ENCODE measurements around the gene PRKCB. TPM values are rescaled to one million over a fixed set of nuclear protein-coding genes. Genes with fewer than 3 reads are reported as not detected.

The PRKCB gene
- total and polyA plus RNA-seq, 2 of the 8 experiments (the other 6 are each of a cell fraction or from before 2014, with no cell fraction given) = 7.1 to 12.1 TPM

GRCh38 chr16:24218299-24218698, 382.5 kb downstream of the PRKCB start:
- Histone ChIP-seq H3K14ac (ENCODE audit: insufficient read length) (no peak overlapping the region), H2BK5ac (ENCODE audit: low read depth, low read length) (no peak overlapping the region), H3K27me3 (replicated peaks in 1 of 4; ENCODE audit: control insufficient read depth in 3 of 4, extremely low read depth in 1 of 4, insufficient read depth in 3 of 4, low read length in 3 of 4) (no peaks in the 10 kb centered on the region; a peak in 1 of 7 replicates), H3K9me3 (ENCODE audit: insufficient read depth in 2 of 2, low read depth in 1 of 2, low read length in 1 of 2) (no peaks in the 10 kb centered on the region), H3K79me2 (ENCODE audit: control insufficient read depth in 1 of 2, insufficient read depth in 2 of 2, low read length in 2 of 2) (no peaks in the 10 kb centered on the region), H3K4me3 (ENCODE audit: extremely low read depth in 1 of 4, insufficient read depth in 2 of 4, low read depth in 3 of 4, low read length in 4 of 4) (no peak overlapping the region), H2BK15ac (ENCODE audit: low read length) (no peak overlapping the region), H2BK20ac (ENCODE audit: low read length) (0 out of 2 replicates have a peak overlapping the region, but pooled peaks have one; percentile 40), H3K4me1 (replicated peaks in 1 of 4; ENCODE audit: control insufficient read depth in 3 of 4, insufficient read depth in 4 of 4, low read length in 3 of 4) (peaks cover 0 to 2% (median 0%) of the 10 kb centered on the region in 4 experiments; a peak in 1 of 7 replicates), H2AFZ (ENCODE audit: low read length) (no peak overlapping the region), H3K4ac (replicated peaks; ENCODE audit: insufficient read length, low read depth, low read length) (no peak overlapping the region), H3K9ac (replicated peaks in 1 of 4; ENCODE audit: extremely low read depth in 1 of 4, low read depth in 3 of 4, low read length in 3 of 4) (no peak overlapping the region), H2BK12ac (ENCODE audit: low read depth, low read length) (no peak overlapping the region), H3K36me3 (ENCODE audit: control insufficient read depth in 2 of 4, insufficient read depth in 4 of 4, low read length in 3 of 4) (no peaks in the 10 kb centered on the region), H3K23me2 (ENCODE audit: low read depth, low read length) (no peaks in the 10 kb centered on the region), H3K56ac (replicated peaks; ENCODE audit: insufficient read length, low read depth, low read length) (no peak overlapping the region), H4K8ac (ENCODE audit: extremely low read depth, insufficient read depth, low read length) (no peak overlapping the region), H3K18ac (ENCODE audit: extremely low read depth, low read length) (no peak overlapping the region), H4K91ac (replicated peaks; ENCODE audit: insufficient read length, low read length) (no peak overlapping the region), H3K79me1 (ENCODE audit: low read depth, low read length) (no peaks in the 10 kb centered on the region), H3K4me2 (ENCODE audit: insufficient read depth in 1 of 2, low read depth in 2 of 2, low read length in 2 of 2) (no peak overlapping the region), H2BK120ac (replicated peaks; ENCODE audit: low read depth, low read length) (no peak overlapping the region), H3K27ac (ENCODE audit: low read depth, low read length) (no peak overlapping the region), H3K23ac (ENCODE audit: insufficient read length) (no peak overlapping the region), H2AK5ac (ENCODE audit: low read depth, low read length) (no peak overlapping the region), H4K20me1 (replicated peaks in 1 of 2; ENCODE audit: control insufficient read depth in 1 of 2, insufficient read depth in 2 of 2, low read length in 2 of 2) (no peaks in the 10 kb centered on the region), H4K5ac (ENCODE audit: insufficient read length, low read depth, low read length) (no peak overlapping the region)
- DNase-seq (ENCODE audit: low read depth in 1 of 2, low spot score in 2 of 2) (no peak), FAIRE-seq (no peak)
- CTCF ChIA-PET (ENCODE audit: partially characterized antibody) = interaction anchor here (0.9 to 2.5 kb wide), 5 partner anchors 9 to 208 kb away, joined by 3 to 7 read pairs (median 3); no protein-coding TSS in a partner anchor
- POLR2A ChIA-PET (ENCODE audit: partially characterized antibody) = no interaction called here
- WGBS, 2 experiments (ENCODE audit: extremely low coverage in 1 of 2, insufficient coverage in 1 of 2, insufficient read length in 1 of 2, insufficient replicate concordance in 2 of 2, low coverage in 1 of 2, low lambda C conversion rate in 2 of 2, missing lambda C conversion rate in 1 of 2) = 87% methylated on average over 4 of the region's 4 CpGs; no CpG with 5 or more reads in 1 of the 2 experiments
- TF ChIP-seq CTCF (IDR thresholded peaks at IDR 0.05; ENCODE audit: control extremely low read depth in 1 of 3, insufficient read depth in 1 of 3, low read depth in 1 of 3, low read length in 3 of 3) = no peak
- TF ChIP-seq E2F6 (IDR thresholded peaks at IDR 0.05) = no peak
- TF ChIP-seq ATF2 (IDR thresholded peaks at IDR 0.05; ENCODE audit: low read length) = no peak
- no peak for TF ChIP-seq TAF7 (optimal IDR thresholded peaks at IDR 0.05; ENCODE audit: borderline replicate concordance, low read depth, low read length)
- no peak for TF ChIP-seq RAD21 (IDR thresholded peaks at IDR 0.05 in 1 of 2, conservative IDR thresholded peaks at IDR 0.05 in 1 of 2; ENCODE audit: low read depth in 2 of 2, low read length in 2 of 2)
- no peak for TF ChIP-seq ATF3 (IDR thresholded peaks at IDR 0.05; ENCODE audit: insufficient read depth, low read depth, low read length)
- TF ChIP-seq POU5F1 (IDR thresholded peaks at IDR 0.05; ENCODE audit: low read depth, low read length) = no peak
